GM21786 (cell line): Measurements from ENCODE around the gene SEMA6A.

ENCODE experiments used
- ATAC-seq: cut with Tn5 transposase; IDR thresholded peaks from one replicate; pipeline ENCODE4 v1.9.1; 2021; ENCODE audit not compliant: unreplicated experiment

The SEMA6A gene

GRCh38 chr5:116442931-116443551 lies 131.6 kb downstream of the SEMA6A start:
- ATAC-seq = no peak

DNA sequence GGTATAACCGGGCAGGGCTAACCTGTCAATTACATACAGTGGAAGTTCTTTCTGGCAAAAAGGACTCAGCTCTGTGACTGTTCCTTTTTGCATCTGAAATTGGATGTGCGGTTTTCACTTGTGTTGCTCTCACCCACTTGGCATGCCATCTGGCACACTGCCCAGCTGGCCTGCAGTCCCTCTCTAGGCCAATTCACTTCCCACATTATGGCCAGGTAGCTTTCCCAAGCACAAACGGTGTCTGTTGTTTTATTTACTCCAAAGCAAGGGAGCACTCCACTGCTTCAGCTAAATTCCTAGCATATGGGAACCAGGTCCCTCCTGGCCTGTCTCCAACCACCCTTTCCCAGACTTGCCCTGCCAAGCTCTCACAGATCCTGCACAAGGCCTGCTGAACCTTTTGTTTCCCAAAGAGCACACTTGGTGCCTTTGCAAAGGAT lies 132.5 kb downstream of the SEMA6A start:
- ATAC-seq = no peak

GRCh38 chr5:116441223-116441622 lies 133.4 kb downstream of the SEMA6A start:
- no peak for ATAC-seq

GRCh38 chr5:116440457-116441001 lies 134.1 kb downstream of the SEMA6A start:
- ATAC-seq = no peak

- ATAC-seq = no peak
Observed at GRCh38 chr5:116439905-116440304, 134.7 kb downstream of the SEMA6A start.

- no peak for ATAC-seq
Observed at GRCh38 chr5:116438979-116439554, 135.6 kb downstream of the SEMA6A start.

- ATAC-seq = no peak
Observed at GRCh38 chr5:116437922-116438578, 136.6 kb downstream of the SEMA6A start.

GRCh38 chr5:116437351-116437705 lies 137.3 kb downstream of the SEMA6A start:
- no peak for ATAC-seq

GRCh38 chr5:116436674-116437350 lies 137.8 kb downstream of the SEMA6A start:
- no peak for ATAC-seq

DNA sequence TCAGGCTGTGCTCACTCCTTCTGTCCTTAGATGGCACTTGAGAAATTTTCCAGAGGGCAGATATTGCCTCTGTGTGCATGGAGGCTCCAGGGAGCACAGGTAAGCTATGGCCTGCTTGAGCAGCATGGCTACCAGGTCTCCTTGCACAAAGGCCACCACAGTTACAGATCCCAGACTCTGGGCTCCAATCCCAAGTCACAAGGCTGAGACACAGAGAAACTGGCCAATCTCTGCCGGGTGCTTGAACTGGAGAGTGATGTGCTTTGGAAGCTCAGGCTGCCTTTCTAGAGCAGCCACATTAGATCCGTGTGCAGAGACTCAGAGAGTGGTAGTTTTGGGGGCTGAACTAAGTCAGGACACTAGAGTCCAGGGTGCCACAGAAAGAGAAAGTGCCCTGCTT lies 145.7 kb downstream of the SEMA6A start:
- ATAC-seq = no peak

GRCh38 chr5:116428413-116428812 lies 146.2 kb downstream of the SEMA6A start:
- no peak for ATAC-seq

DNA sequence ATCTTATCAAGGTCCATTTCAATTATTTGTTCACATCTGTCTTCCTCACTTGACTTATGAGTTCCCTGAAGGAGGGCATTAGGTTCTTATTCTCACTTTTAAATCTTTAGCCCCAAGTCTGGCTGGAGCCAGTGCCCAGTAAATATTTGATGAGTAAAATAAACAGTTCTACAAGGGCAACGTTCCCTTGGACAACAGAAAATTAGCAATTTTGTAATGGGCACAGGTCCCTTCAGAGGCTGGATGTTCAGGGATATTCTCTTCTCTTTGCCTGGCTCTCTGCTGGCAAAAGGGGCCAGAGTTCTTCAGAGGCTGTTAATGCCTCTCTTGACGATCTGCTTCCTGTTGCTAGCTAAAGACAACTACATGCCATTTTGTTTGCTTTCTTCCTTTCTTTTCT lies 149.7 kb downstream of the SEMA6A start:
- ATAC-seq = no peak

DNA sequence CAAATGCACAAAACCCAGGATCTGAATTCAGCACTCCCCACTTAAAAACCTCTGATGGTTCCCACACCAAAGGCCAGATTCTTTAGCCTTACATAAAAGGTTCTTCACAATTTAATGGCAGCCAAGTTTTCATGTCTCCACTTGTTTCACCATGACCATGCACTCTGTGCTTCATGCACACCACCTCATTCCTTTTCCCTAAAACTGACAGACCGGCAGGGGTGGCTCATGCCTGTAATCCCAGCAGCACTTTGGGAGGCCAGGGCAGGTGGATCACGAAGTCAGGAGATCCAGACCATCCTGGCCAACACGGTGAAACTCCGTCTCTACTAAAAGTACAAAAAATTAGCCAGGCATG lies 150.4 kb downstream of the SEMA6A start:
- ATAC-seq = no peak

- no peak for ATAC-seq
Observed at GRCh38 chr5:116423587-116424257, 150.9 kb downstream of the SEMA6A start.

DNA sequence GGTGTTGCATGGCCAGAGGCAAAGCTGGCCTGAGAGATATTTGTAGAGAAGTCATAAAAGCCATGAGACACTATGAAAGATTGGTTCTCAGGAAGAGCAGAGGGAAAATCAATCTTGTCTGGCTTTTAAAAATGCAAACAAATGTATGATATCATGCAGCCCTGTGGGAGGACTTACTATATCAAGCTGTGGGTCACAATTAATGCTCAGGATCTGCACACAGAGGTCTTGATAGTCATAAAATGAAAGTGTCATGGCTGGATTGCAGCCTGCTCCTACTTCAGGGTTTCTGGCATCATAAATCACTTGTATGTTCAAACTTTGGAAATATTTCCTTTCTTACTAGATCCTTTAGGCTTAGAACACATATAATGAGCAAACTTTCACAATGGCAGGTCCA lies 151.5 kb downstream of the SEMA6A start:
- ATAC-seq = no peak

GRCh38 chr5:116421080-116421629 lies 153.5 kb downstream of the SEMA6A start:
- ATAC-seq = no peak

- ATAC-seq = no peak
Observed at GRCh38 chr5:116420540-116420939, 154.1 kb downstream of the SEMA6A start.

DNA sequence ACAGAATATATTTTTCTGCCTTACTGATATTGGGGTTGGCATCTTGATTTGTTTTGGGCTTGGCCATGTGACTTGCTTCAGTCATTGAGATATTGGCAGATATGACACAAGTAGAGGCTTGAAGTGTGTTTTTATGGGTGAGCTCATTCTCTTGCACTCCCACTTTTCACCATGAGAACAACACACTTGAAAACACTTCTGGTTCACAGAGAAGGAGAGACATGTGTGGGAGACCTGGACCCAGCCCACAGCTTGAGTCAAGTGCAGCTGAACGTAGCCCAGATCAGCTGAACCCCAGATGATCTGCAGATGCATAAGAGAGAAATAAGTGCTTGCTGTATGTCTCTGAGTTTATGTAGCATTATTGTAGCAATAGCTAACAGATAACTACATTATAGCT lies 155.4 kb downstream of the SEMA6A start:
- no peak for ATAC-seq

- no peak for ATAC-seq
Observed at GRCh38 chr5:116418774-116419173, 155.8 kb downstream of the SEMA6A start.

GRCh38 chr5:116418016-116418415 lies 156.6 kb downstream of the SEMA6A start:
- no peak for ATAC-seq

- no peak for ATAC-seq
Observed at GRCh38 chr5:116415989-116416388, 158.6 kb downstream of the SEMA6A start.
